Loucy (cell line): ENCODE results near the gene GCNT2.

ENCODE experiments used
- EZH2phosphoT487 ChIP-seq: fragments of 200-600 bp; IDR thresholded peaks from 2 replicates; pipeline ENCODE4 v1.6.1; 2018; ENCODE audit warnings: antibody characterized with exemption, mild to moderate bottlenecking, moderate library complexity, borderline replicate concordance
- TF ChIP-seq, protein P1 (sequence below): fragments of 200-600 bp; sonication (generic); conservative IDR thresholded peaks from 2 replicates; pipeline ENCODE4 v1.5.1; 2014; ENCODE audit warnings: mild to moderate bottlenecking, antibody characterized with exemption, low read length

GRCh38 chr6:10521104-10521808, at the start of gene GCNT2:
- TF ChIP-seq, protein P1, sequence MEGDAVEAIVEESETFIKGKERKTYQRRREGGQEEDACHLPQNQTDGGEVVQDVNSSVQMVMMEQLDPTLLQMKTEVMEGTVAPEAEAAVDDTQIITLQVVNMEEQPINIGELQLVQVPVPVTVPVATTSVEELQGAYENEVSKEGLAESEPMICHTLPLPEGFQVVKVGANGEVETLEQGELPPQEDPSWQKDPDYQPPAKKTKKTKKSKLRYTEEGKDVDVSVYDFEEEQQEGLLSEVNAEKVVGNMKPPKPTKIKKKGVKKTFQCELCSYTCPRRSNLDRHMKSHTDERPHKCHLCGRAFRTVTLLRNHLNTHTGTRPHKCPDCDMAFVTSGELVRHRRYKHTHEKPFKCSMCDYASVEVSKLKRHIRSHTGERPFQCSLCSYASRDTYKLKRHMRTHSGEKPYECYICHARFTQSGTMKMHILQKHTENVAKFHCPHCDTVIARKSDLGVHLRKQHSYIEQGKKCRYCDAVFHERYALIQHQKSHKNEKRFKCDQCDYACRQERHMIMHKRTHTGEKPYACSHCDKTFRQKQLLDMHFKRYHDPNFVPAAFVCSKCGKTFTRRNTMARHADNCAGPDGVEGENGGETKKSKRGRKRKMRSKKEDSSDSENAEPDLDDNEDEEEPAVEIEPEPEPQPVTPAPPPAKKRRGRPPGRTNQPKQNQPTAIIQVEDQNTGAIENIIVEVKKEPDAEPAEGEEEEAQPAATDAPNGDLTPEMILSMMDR: no peak
- TF ChIP-seq EZH2phosphoT487: no peak
